Inflammatory macrophage treated with lipopolysaccharide for 1 hour (primary cell): ENCODE data around the gene CHCHD3.

Experiments used
- DNase-seq, 2 donors: peaks; one replicate each; pipeline ENCODE4 v3.0.0-alpha.2; 2020 to 2022

The CHCHD3 gene

GRCh38 chr7:132857703-132858102 lies 224.2 kb downstream of the CHCHD3 start:
- no peak for DNase-seq

- DNase-seq, result no peak
These were observed 224.9 kb downstream of the CHCHD3 start for GRCh38 chr7:132857031-132857430.

DNA sequence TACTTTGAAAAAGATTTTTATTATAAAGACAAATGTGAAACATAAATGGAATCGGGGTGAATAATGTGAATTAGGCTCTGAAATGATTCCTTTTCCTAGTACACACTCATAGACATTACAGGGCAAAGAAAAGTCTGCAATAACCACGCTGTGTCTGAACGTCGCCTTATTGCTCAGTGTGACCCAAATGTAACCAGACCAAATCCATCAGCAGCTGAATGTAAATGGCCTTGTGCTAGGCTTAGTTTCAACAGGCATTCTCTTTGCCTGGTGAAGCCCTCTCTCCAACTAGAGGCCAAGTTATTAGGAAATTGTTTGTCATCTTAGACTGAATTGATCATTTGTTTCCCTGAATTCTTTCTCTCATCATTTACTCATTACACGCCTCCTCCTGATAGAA lies 225.5 kb downstream of the CHCHD3 start:
- no peak for DNase-seq

- DNase-seq, result no peak
These were observed 226.0 kb downstream of the CHCHD3 start for GRCh38 chr7:132855901-132856300.

- no peak for DNase-seq
These were observed 227.7 kb downstream of the CHCHD3 start for GRCh38 chr7:132854238-132854637.

DNA sequence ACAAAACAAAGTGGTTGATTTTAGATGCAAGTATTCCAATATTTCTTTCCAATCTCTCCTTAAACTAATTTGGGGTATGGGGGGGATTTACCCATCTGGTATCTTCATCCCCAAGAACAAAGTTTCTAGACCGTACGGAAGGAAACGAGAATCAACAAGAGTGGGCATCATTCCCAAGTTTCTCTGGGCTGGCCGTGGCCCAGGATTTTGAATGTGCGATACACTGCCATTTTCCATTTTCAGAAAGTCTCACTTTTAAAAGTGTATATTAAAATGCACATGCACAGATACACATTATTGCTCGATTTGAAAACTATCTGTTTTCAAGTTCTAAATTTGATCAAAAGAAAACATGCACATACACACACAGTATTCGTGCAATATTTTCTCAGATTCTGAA lies 234.5 kb downstream of the CHCHD3 start:
- DNase-seq, result no peak

GRCh38 chr7:132846086-132846485 lies 235.8 kb downstream of the CHCHD3 start:
- DNase-seq, result no peak

- no peak for DNase-seq
These were observed 239.4 kb downstream of the CHCHD3 start for GRCh38 chr7:132842478-132842877.

GRCh38 chr7:132840199-132840598 lies 241.7 kb downstream of the CHCHD3 start:
- DNase-seq, result no peak

DNA sequence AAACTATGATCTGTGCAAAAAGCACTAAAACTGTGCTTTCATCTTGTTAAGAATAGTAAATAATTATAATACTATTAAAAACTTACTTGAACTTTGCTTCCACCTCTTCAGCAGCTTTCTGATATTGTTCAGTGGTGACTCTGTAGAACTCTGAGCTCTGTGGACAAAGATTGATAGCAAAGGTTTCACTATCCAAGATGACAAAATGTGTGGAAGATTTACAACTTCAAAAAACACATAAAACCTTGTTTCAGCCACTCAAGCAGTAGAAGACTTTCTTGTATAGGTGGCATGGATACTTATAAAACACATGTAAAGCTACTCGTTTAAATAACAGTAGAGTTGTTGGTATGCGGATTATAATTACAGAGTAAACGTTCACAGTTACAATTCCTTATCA lies 243.6 kb downstream of the CHCHD3 start:
- no peak for DNase-seq

DNA sequence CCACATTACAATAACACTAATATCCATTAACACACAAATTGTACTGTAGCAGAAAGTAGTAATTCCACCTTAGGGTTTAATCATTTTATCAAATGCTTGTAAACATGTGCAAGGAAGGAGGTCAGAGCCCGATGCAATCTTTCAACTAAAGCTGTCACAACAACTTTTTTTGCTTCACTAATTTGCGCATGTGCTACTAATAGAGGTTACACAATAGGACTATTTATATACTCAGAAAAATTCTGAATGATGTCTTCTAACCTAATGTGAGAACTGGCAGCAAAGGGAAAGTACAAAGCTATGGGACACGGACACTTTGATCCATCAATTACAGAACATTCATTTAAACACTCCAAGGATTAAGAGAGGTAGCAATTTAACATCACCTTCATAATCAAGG lies 244.4 kb downstream of the CHCHD3 start:
- peak in 1 of 2 donors; percentile 13 for DNase-seq

GRCh38 chr7:132836746-132837145 lies 245.1 kb downstream of the CHCHD3 start:
- no peak for DNase-seq

- DNase-seq, result no peak
These were observed 250.9 kb downstream of the CHCHD3 start for GRCh38 chr7:132830941-132831340.

DNA sequence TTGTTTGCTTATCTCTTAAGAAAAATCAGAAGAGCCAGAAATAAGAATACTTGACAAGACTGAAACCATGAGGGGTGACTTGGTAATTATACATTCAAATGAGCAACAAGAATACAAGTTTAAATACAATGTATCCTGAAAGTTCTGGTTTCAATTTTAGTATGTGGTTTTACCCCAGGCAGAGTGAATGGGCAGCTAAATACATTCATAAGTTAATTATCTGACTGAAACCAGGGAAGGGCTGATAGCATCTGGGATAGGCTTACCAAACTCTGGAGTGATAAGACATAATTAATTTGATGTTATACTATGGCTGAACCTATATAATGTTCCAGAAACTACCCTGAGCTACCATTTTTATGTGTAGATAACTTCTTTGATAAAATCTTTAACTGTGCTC lies 253.4 kb downstream of the CHCHD3 start:
- no peak for DNase-seq

DNA sequence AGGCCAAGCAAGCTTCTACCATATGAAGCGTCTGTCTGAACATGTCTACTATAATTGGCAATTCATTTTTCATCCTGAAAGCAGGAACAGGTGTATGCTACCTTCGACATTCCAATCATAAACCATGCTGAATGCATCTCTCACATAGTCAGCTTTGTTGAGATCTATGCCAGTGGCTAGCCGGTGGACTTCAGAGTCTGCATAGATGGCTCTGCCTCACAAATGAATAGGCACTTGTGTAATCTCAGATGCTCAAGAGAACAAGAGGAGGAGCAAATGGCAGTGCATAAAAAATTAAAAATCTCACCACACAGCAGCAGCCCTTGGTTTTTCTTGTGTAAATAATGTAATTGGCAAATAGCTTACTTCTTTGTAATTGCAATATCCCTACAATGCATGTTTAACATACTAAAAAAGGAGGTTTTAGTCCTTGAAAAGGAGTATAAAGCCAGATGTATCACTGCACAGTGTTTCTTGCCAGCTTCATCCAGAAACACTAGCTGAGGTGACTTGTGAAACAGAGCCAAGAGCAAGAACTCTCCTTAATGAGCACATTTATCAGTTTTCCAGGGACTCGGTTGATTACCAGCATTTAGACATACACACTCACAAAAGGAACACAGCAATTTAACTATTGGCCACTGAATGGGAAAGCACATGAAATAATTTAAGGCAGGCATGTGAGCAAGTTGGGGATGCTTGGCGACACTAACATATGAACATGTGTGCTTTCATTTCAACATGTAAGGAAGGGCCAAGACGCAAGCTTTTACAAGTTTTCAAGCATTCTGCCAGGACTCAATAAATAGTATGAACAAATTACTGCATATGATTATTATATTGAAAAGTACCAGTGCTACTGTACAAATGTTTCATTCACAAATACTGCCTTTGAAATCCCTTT lies 255.7 kb downstream of the CHCHD3 start:
- no peak for DNase-seq

DNA sequence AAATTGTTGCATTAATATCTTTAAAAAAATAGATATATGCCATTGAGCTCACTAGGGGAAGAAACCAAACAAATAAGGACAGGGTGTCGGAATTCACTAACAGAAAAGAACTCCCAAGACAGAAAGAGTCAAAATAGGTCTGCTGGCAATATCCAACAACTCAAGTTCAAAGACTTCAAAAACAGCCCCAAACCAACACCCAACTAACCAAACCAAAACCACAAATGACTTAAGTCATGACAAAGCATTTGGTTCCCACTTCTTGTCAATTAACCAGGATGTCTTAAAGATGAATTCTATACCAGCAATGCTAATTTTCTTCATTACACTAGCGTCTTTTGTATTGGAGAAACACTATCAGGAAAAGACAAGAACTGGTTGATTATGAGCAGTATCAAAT lies 256.7 kb downstream of the CHCHD3 start:
- no peak for DNase-seq

DNA sequence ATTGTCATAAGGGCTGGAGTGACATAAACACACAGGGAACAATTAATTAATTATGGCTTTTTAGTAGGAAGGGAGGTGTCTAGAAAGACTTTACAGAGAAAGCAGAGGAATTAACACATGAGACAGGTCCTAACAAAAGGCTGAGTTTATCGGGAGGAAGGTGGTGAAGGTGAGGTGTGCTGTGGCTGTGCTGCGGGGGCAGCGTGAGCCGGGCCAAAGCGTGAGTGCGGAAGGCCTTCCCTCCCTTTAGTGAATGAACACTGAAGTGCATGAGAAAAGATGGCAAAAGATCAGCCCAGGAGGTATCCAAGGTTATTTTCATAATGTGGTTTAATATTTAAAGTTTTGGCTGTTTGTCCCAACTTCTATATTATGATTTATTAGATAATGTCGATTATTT lies 262.2 kb downstream of the CHCHD3 start:
- DNase-seq, result no peak

DNA sequence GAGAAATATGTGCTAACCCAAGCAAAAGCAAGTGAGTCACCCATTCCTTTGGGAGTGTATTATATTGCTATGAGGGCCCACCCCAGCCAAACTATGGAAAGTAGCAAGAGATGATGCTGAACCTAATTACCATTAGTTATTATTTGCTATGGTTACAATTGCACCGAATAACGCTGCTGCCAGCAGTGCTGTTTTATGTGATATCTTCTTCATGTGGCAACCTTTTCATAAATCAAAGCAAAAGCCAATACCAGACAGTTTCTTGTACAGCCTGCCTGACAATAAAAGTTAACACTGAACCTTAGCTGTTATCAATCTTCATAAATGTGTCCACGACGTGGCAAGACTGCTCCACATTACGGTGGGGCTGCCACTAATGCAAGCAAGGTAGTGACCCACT lies 263.9 kb downstream of the CHCHD3 start:
- no peak for DNase-seq

GRCh38 chr7:132815696-132816311 lies 266.1 kb downstream of the CHCHD3 start:
- no peak for DNase-seq

- no peak for DNase-seq
These were observed 266.8 kb downstream of the CHCHD3 start for GRCh38 chr7:132815130-132815529.

- no peak for DNase-seq
These were observed 271.3 kb downstream of the CHCHD3 start for GRCh38 chr7:132810561-132810960.

GRCh38 chr7:132806834-132807233 lies 275.1 kb downstream of the CHCHD3 start:
- no peak for DNase-seq

- DNase-seq, result no peak
These were observed 276.1 kb downstream of the CHCHD3 start for GRCh38 chr7:132805766-132806165.

DNA sequence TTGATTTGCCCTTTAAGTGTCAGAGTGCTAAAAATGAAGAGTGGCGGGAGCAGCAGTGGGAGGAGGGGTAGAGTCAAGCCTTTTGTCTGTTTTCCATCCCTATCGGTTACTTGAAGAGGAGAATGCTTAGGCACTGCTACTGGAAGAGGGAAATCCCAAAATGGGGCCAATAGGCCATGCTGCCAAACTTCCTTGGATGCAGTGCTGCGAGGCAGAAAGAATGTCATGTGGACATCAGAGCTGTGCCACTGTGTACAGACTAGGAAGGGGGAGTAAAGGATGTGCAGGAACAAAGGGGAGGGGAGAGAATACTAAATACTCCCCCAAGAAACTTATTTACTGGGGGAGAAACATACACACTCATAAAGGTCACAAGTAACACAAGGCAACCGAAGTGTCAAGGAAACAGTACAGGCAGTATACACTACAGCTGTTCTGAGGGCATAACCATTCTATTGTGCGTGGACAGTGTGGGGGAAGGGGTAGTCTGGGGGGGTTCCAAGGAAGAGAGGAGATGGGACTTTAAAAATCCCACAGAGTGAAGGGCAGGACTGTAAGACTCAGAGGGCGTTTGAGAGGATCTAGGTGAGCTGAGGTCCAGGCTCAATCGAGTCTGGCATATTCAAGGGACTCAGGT lies 276.9 kb downstream of the CHCHD3 start:
- no peak for DNase-seq
